Epidermal melanocyte (primary cell): ENCODE results near the gene VSTM5.

Experiments
- DNase-seq: peaks from one replicate; pipeline ENCODE4 v3.0.0; 2011; ENCODE audit warnings: low spot score; ENCODE audit not compliant: insufficient read length

VSTM5 gene

DNA sequence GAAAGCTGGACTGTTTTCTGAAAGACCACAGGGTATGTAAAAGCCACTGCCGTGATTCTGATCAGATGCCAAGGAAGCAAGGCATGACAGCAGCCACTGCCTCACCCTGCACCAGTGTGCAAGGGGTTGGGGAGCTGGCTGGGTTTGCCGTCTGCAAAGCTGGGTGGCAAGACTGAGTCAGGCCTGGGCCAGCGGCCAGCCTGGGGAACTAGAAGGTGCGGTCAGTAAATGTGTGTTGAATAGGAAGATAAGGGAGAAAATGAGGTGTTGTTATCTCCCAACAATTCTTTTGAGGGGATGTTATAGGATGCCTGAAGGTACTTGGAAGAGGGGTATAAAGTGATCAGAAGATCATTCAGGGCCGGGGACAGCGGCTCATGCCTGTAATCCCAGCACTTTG, 8.0 kb downstream of the VSTM5 start:
- no peak for DNase-seq

DNA sequence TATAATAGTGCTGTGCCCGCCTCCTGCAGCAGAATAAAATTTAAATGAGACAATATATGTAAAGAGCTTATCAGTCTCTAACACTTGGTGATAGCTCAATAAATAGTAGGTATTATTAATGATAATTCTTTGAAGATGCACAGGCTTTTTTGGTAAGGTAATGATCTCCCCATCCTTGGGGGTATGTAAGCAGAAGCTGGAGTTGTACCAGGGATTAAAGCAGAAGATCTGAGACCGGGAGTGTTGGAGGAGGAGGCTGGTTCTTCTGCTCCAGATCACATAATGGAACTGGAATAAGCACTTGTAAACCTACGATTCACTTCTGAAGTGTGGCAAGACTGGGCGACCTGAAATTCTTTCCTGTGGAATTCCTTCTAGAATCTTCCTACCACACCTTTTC, 8.4 kb downstream of the VSTM5 start:
- DNase-seq: no peak

DNA sequence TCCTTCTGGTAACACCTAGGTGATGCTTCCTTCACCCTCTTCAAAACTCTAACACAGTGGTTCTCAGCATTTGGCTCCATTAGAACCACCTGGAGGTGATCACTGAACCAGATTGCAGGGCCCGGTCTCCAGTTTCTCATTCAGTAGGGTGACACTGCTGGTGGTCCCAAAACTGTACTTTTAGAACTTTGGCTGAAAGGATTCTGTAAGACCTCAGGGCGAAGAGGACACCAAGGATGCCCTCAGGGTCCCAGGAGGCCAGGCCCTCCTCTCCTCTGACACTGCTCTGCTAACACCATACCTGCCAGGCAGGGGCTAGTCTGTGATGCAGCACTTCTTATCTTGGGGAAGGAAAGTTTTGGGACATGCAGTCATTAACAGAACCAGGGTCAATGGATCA, 9.0 kb downstream of the VSTM5 start:
- no peak for DNase-seq

DNA sequence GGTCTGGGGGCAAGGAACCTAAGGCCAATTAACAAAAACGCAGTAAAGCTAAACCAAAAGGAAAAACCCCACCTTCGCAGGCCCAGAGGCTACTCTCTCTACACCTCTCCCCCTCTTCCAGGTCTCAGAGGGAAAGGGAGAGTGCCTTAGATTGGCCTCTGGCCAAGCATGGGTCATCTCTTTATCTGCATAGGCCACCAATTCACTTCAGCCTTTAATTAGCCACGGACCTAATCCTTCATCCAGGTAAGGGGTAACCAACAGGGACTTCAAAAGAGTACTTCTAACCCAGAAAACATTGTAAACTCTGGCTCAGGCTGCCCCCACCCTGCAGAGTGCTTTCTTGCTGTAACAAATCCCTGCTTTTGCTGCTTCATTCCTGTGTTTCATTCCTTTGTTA, 9.4 kb downstream of the VSTM5 start:
- DNase-seq: no peak

DNA sequence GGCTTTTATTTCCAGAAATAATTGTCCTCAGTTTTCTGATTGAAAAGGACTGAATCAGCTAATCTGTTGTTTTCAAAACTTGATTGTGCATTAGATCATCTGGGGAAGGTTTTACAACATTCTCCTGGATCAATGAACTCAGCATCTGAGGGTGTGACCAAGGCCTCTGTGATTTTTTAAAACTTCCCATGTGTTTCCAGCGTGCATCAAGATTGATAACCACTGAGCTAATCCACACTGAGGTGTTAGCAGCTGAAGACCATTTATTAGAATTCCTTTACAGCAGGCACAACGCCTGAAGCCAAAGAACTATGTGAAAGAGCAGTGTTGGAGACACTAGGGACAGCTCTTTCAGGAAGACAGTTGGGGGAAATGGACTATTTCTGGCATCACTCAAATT, 10.2 kb downstream of the VSTM5 start:
- DNase-seq: no peak

DNA sequence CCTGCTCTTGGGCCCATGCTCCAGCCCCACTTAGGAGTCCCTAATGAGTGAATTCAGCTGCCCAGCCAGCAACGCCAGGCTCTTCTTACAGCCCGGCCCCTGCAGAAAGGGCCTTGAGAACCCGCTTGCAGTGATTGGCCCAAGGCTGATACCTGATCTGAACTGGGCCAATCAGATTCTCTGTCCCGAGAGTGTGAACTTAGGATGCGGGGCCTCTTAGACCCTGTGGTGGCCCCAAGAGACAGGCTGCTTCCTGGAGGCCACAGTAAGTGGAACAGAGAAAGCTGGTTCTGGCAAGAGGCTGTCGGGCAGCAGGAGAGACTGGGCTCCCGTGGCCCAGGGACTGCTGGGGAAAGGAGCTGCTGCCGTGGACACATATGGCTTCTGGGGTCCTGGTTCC, 11.5 kb downstream of the VSTM5 start:
- no peak for DNase-seq

DNA sequence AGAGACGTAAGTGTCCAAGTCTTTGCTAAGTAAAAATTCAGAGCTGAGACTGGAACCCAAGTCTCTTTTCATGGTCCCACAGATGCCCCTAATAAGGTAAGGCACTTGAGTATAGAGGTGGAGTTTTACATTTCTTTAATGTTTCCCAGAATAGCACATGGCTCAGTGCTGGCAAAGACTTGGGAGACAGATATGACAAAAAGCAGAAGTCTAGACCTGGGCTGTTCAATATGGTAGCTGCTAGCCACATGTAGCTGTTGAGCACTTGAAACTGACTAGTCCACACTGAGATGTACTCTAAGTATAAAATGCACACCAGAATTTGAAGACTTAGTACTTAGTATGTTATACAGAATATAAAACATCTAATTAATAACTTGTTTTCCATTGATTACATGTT, 17.6 kb downstream of the VSTM5 start:
- DNase-seq: no peak

DNA sequence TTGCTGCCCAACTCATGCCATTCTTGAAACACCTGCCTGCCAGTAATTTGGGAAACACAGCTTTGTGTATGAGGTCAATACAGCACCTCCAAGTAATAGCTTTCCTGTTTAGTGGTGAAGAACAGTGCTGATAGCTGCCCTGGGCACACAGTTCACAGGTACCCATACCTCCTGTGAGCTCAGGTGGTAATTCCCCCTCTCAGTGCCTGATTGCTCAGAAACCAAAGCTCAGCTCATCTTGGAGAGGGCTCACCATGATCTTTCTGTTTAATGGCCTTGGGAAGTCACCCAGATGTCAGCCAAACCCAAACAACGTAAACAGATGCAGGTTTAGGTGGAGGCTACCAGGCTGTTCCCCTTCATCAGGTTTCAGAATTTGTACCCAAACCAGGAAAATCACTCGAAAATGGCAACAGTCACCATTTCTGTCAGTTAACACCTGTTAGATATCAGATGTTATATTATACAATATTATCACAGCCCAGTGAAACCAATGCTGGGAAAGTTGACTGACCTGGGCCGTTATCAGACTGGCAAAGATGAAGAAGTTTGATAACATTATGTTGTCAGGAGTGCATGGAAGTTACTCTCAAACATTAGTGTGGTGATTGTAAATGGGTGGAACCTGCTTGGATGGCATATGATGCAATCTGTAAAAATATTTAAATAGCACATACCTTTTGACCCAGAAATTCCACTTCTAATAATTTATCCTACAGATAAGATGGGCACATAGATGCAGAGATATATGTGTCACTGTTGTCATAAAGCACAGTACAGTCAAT, 18.9 kb downstream of the VSTM5 start:
- no peak for DNase-seq

DNA sequence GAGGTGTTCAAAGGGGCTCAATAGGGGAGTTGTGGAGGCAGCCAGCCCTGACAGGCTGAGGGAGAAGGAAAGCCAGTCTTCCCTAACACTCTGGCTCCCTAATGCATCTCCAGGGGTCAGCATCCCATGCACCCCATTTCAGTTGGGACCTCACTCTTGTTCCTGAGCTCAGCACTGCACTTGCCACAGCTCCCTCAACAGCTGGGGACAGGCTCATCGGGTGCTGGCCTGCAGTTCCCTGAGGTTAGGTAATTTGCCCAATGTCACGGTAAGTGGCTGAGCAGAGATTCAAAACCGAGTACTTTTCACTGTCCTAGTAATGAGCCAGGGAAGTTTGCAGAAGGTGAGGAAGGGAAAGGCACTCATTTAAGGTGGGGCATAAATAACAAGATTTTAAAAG, 20.8 kb downstream of the VSTM5 start:
- DNase-seq: no peak

DNA sequence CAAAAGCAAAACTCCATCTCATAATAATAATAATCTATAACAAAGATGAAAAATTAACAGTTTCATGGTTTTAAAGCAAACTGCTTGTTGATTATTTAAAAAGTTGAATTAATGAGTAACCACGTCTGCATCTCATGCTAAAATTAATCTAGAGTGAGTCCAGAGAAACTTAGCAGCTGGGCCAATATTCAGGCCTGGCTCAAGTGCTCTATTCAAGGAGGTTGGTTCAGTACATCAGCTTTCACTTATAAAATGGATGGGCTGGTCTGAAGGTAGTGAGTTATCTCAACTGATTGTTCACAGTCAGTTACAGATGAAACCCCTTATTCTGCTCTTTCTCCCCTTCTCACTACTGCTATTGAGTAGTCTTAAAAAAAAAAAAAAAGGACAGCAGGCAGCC, 23.1 kb downstream of the VSTM5 start:
- DNase-seq: no peak

DNA sequence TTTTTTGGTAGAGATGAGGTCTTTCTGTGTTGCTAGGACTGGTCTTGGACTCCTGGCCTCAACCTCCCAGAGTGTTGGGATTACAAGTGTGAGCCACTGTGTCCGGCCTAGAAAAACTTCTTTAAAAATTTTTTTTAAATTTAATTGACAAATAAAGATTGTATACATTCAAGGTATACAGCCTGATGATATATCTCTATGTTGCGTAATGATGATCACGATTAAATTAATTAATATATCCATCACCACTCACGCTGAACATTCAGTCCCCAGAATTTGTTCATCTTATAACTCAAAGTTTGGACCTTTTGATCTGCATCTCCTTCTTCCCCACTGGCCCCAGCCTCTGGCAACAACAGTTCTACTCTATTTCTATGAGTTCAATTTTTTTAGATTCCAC, 27.2 kb downstream of the VSTM5 start:
- no peak for DNase-seq

DNA sequence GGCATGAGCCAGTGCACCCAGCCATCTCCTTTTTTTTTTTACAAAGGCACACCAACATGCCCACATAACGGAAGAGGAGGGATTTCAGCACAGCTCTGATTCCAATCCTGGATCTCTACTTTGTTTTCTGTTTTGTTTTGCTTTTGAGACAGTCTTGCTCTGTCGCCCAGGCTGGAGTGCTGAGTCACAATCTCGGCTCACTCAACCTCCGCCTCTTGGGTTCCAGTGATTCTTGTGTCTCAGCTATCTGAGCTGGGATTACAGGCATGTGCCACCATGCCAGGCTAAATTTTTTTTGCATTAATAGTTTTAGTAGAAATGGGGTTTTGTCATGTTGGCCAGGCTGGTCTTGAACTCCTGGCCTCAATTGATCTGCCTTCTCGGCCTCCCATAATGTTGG, 28.1 kb downstream of the VSTM5 start:
- no peak for DNase-seq

DNA sequence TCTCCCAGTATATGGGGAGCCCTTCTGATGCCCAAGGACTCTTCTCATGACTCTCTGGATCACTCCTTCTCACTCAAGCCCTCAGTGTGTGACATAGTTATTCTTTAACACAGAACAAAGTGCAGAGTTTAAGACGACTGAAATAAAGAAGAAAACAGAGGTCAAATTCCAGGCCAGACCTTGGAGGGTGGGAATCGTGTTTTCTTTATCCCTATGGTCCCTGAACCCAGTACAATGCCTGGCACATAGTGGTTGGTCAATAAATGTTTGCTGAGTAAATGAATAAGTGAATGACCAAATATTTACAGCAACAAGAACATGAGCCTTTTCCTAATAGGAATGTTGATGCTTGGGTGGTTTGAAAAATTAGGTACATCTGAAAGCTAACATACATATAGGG, 28.8 kb downstream of the VSTM5 start:
- DNase-seq: no peak

DNA sequence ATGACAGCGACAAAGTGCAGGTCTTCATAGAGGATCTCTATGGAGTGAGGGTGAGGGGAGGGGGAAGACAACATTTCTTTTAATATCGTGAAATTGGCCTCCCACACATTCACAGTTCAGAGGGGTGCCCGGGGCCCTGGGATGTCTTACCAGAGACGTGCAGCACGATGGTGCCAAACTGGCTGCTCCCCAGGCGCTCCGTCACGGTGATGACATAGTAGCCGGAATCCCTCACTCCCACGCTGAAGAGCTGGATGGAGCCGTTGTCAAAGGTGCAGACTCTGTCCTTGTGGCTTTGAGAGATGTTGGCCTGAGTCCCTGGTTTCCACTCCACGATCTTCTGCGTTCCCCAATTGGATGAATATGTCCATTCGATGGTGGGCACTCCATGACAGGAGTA, 29.6 kb downstream of the VSTM5 start:
- no peak for DNase-seq

DNA sequence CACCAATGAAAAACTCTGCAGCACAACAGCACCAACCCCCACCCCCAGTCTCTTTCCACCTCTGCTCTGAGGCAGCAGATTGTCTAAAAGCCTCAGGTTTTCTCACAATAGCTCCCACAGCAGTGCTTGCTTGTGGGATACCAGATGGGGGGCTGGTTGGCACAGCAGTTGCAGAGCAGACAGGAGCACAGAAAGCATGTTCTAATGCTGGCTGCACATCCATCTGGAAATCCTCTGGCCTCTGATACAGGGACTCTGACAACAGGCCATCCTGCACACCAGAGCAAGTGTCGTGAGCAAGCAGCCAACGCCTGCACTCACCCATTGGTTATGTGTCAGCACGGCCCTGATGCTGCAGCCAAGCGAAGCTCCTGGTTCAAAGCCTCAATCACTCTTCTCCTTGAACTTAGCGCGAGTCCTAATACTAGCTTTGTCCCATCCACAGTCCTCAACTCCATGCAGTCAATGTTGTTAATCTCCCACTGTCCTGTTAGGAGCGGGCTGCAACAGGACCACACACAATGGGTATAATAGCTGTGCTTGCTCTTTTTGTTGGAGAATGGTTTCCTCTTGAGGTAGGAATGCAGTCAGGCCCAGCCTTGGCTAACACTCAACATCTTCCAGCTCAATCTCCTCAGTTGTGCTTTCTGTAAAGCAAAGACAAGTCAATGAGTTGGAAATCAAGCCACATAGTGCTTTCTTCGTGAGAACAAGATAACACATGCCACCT, 30.3 kb downstream of the VSTM5 start:
- no peak for DNase-seq

DNA sequence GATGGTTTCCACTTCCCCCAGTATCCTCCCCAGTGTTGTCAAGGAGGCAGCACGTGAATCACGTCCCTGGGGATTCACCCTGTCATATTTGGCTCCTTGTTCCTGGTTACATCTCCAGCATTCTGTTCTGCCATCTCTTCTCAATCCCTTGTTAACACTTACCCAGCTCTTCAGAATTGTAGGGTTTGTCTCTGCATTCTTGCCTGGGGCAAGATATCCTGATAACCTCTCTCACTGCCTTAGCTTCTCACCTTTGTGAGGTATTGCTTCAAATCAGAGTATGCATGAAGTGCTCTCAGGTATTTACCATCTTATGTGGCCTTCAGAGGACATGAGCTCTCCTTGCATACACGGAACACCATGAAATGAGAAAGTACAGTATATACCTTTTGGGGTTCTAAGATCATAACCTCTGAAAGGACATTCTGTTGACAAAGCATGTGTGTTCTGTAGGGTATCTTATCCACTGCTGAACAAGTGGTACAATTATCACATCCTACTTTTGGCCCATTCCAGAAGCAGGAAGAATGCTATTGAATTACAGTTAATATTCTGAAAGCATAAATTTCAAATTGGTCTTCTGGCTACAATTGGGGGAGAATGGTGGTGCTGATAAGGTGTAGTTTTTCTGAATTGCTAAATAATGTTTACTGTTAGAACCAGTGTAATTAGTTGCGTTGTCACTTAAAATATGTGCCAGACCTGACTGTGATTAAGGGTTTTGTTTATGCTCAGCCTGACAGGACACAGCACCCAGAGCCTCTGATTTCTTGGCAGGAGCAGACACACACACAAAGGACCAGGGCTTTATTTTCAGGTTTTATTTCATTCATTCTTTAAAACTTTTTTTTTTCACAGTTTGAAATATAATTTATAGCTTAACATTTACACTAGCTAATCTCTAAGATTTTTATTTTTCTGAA, 32.7 kb downstream of the VSTM5 start:
- no peak for DNase-seq

DNA sequence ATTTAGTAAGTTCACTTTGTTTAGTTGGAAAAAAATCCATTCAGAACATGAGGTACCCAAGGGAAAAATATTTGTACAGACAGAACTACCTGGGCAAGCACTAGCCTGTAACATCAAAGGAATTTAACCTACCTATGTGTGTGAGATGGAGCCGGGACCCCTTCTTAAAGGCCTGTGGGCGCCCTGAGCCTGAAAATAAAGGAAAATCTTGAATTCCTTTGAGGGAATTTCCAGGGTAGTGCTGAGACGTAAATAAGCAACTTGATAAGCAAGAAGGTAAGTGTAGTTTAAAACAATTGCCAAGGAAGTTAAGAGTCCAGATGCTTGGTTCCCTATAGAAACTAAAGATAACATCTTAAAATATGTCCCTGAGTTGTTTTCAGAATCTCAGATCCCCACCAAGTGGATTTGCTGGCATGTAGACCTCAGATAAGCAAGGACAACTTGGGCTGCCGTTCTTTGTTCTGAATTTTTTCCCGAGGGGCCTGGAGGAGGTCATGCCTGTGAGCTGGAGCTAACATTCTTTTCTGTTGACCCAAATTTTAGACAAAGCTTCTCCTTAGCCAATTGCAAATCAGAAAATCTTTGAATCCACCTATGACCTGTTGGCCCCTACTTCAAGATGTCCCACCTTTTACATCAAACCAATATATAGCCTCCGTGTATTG, 35.3 kb downstream of the VSTM5 start:
- DNase-seq: no peak

DNA sequence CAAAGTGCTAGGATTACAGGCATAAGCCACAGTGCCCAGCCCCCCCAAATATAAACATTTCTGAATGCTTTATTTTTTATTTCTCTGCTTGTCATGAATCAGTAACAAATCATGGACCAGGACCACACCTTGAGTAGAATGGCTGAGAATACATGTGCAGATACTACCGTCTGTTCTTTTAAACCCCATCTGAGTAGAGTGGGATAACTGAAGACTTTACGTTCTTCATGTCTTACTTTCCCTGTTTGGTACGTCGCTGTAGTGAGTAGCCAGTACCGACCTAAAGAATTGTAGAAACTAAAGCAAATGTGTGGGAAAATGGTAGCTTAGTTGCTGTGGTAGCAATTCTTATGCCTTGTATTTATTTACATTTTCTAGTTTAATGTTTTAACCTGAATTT, 36.4 kb downstream of the VSTM5 start:
- no peak for DNase-seq

DNA sequence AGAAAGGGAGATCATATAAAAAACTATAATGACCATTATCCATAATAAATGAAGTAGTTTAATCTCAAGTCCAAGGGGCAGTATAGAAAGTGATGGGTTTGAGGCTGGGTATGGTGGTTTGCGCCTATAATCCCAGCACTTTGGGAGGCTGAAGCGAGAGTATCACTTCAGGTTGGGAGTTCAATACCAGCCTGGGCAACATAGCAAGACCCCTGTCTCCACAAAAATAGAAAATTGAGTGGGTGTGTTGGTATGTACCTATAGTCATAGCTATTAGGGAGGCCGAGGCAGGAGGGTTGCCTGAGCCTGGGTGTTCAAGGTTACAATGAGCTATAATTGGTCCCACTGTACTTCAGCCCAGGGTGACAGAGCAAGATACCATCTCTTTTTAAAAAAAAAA, 42.4 kb downstream of the VSTM5 start:
- no peak for DNase-seq

DNA sequence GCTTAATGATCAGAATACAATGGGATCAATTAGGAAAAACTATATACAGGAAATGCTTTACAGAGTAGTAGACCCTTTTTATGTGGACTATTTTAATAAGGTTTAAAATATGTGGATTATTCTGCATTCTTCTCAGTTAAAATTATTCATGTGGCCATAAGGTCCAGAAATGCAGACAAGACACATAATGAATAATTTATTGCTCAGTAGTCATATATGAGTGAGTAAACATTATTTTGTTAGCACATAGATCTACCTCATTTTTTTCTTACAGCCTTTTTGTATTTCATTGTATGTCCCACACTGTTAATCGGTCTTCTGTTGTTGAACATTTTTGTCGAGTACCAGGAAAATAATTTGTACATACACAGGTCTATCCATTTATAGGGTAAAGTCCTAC, 45.5 kb downstream of the VSTM5 start:
- DNase-seq: no peak

DNA sequence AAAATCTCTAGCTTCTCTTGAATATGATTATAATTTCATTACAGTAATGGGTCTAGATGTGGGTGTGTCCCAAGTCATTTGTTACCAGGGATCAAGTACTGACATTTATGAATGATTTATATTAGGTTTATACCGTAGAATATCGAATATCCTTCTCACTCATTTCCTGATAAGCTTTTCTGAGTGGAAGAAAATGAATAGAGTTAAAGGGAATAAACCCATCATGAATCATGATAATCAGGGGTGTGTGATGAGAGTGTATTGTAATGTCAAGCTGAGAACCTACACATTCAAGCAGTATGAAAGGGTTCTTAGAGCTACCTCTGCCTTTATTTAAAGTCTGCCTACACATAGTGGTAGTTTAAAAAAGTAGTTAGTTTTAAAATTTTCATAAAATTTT, 49.1 kb downstream of the VSTM5 start:
- DNase-seq: no peak
